ENCODE measurements around the gene CD44.

Gene CD44

GRCh38 chr11:35173011-35173511, 34.1 kb downstream of the CD44 start:
- in situ Hi-C loops (cut with MboI; ENCODE audit: low sequenced_read_pairs), result no loop called here

GRCh38 chr11:35173616-35174566, 34.9 kb downstream of the CD44 start:
- in situ Hi-C loops (cut with MboI; ENCODE audit: low sequenced_read_pairs), result no loop called here

- in situ Hi-C loops (cut with MboI; ENCODE audit: low sequenced_read_pairs), result no loop called here
These were observed 35.7 kb downstream of the CD44 start for GRCh38 chr11:35174666-35175065.

DNA sequence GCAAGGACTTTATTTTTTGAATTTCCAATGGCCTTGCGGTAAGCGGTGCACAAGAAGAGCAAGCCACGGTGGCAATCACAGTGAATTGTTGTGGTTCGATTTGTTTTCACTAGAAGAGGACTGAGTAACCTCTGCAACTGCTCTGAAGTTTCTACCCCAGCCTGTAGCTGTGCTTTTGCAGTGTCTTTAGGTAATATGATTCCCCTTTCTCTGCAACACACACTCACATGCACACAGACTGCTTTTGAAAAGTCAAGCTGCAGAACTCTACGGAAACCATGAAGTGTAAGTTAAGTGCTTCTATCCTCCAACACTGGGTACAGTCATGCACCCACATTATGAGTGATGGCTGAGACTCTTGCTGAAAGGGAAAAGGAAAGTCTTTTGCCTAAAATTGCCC, 38.4 kb downstream of the CD44 start:
- in situ Hi-C loops (cut with MboI; ENCODE audit: low sequenced_read_pairs), result no loop called here

- in situ Hi-C loops (cut with MboI; ENCODE audit: low sequenced_read_pairs), result no loop called here
These were observed 39.3 kb downstream of the CD44 start for GRCh38 chr11:35178067-35178805.

- in situ Hi-C loops (cut with MboI; ENCODE audit: low sequenced_read_pairs), result no loop called here
These were observed 39.9 kb downstream of the CD44 start for GRCh38 chr11:35178873-35179272.

- in situ Hi-C loops (cut with MboI; ENCODE audit: low sequenced_read_pairs), result no loop called here
These were observed 40.6 kb downstream of the CD44 start for GRCh38 chr11:35179466-35180135.

DNA sequence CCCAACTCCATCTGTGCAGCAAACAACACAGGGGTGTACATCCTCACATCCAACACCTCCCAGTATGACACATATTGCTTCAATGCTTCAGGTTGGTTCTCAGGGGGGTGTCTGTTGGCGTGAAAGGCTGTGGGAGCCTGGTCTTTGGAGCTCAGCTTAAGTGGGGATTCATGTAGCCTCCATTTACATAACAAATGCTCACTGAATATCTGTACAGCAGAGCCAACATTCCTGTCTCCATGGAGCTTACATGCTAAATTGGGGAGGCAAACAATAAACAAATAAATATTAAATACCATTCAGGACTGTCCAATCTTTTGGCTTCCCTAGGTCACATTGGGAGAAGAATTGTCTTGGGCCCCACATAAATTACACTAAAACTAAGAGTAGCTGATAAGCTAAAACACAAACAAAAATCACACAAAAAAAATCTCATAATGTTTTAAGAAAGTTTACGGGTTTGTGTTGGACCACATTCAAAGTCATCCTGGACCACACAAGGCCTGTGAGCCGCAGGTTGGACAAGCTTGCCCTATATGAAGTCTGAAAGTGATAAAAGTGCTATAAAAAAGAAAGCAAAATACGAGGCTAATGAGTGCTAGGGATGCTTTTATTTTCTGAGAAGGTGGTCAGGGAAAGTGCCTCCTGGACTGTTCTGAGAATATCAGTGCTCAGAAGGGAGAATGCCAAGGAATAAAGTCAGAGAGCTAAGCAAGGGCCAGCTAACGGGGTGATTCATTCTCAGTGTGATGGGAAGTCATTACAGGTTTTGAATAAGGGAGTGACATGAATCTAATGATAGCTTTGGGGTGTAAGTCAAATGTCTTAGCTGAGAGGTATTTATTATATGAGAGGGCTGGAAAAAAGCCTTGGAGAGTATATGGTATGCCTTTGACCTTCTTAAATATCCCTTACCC, 41.6 kb downstream of the CD44 start:
- in situ Hi-C loops (cut with MboI; ENCODE audit: low sequenced_read_pairs), result no loop called here

GRCh38 chr11:35182317-35182939, 43.5 kb downstream of the CD44 start:
- in situ Hi-C loops (cut with MboI; ENCODE audit: low sequenced_read_pairs), result no loop called here

GRCh38 chr11:35183326-35183925, 44.5 kb downstream of the CD44 start:
- in situ Hi-C loops (cut with MboI; ENCODE audit: low sequenced_read_pairs), result no loop called here

DNA sequence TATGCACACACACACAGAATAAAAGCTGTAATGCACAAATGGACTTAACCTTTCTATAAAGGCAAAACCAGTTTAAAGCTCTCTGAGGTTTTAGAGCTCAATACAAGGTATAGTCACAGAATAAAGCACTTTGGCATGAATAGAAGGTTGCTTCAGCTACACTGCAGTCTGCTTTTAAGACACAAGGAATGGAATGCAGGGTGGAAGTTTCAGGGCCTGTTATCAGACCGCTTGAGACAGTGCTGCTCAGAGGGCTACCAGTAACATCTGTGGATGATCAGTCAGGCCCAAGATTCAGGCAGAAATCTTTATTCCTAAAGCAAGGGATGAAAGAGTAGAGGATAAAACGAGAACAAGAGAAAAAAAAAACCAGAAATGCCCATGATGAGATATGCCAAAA, 46.7 kb downstream of the CD44 start:
- in situ Hi-C loops (cut with MboI; ENCODE audit: low sequenced_read_pairs), result no loop called here

GRCh38 chr11:35187996-35188395, 49.0 kb downstream of the CD44 start:
- in situ Hi-C loops (cut with MboI; ENCODE audit: low sequenced_read_pairs), result no loop called here

DNA sequence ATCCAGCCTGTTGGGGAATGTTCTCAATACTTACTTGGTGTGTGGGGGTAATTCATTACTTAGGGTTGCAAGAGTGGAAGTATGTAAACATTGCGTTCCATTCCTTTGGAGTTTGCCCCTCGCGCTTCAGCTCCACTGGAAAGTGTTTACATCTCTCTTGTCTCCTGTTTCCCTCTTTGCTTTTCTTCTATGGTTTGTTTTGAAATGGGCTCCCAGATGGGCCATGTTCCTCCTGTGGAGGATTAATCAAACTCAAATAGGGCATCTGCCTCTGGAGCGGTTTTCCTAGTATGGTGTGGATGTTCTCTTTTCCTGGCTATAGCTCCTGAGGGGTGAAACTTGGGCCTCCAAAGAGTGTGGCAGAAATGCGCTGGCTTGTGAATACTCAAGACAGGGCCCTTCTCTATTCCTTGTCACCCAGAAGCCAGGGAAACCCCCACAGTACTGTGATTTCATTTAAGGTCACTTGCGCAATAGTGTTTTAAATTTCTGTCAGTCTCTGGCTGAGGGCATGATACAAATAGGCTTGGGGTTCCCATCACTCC, 51.9 kb downstream of the CD44 start:
- in situ Hi-C loops (cut with MboI; ENCODE audit: low sequenced_read_pairs), result no loop called here

DNA sequence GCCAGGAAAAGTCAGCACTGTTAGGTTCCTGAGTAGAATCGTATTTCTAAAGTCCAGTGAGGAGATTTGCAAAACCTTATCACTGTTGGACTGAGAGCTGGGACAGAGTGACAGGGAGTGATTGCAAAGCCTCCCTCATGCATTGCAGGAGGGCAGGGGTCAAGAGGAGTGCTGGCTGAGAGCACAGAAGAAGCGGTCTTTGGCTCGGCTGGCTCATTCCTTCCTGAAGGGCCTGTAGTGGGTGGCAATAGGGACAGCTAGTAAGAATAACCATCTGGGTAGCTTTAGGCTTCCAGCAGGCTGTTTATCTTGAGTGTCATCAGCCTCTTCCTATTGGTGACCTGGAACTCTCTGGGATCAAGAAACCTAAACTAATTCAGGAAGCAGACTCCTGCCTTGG, 53.4 kb downstream of the CD44 start:
- in situ Hi-C loops (cut with MboI; ENCODE audit: low sequenced_read_pairs), result no loop called here

- in situ Hi-C loops (cut with MboI; ENCODE audit: low sequenced_read_pairs), result no loop called here
These were observed 54.8 kb downstream of the CD44 start for GRCh38 chr11:35193767-35194166.

GRCh38 chr11:35197292-35197691, 58.3 kb downstream of the CD44 start:
- in situ Hi-C loops (cut with MboI; ENCODE audit: low sequenced_read_pairs), result no loop called here

GRCh38 chr11:35200811-35201341, 61.9 kb downstream of the CD44 start:
- in situ Hi-C loops (cut with MboI; ENCODE audit: low sequenced_read_pairs), result no loop called here

GRCh38 chr11:35204614-35205013, 65.6 kb downstream of the CD44 start:
- in situ Hi-C loops (cut with MboI; ENCODE audit: low sequenced_read_pairs), result no loop called here

GRCh38 chr11:35206616-35207015, 67.6 kb downstream of the CD44 start:
- in situ Hi-C loops (cut with MboI; ENCODE audit: low sequenced_read_pairs), result no loop called here
